ENCODE measurements around the gene SH3TC1. TPM values are rescaled to one million over a fixed set of nuclear protein-coding genes. Genes with fewer than 3 reads are reported as not detected.

Gene SH3TC1
- total and polyA plus RNA-seq, 4 donors, result 5.5 to 8.6 (median 8.3) TPM

DNA sequence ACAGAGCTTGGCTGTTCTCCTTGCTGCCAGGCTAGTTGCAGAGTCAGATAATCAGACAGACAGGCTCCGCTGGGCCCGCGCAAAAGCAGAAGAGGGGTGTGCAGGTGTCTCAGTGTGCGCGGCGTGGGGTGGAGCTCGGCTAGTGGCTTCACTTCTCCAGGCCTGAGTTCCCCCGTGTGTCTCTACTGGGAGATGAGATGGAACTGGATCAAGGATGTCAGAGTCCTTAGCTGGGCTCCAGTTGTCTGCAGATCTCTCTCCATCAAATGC lies 91.5 kb downstream of the SH3TC1 start:
- 91% methylated on average over 8 of the region's 8 CpGs for WGBS (ENCODE audit: insufficient coverage)
- DNase-seq (ENCODE audit: low read depth in 4 of 6, low spot score in 6 of 6), result no peak
- Histone ChIP-seq H3K27me3 (ENCODE audit: control insufficient read depth, insufficient read depth, low read length) (no peaks in the 10 kb centered on the region), H3K27ac (ENCODE audit: low read depth, low read length) (no peak overlapping the region), H3K4me3 (ENCODE audit: low read depth, low read length) (no peak overlapping the region), H3K9me3 (ENCODE audit: control insufficient read depth, insufficient read depth, low read length) (no peaks in the 10 kb centered on the region), H3K4me1 (ENCODE audit: control insufficient read depth, insufficient read depth, low read length) (no peaks in the 10 kb centered on the region), H3K36me3 (ENCODE audit: control insufficient read depth, insufficient read depth, low read length) (no peaks in the 10 kb centered on the region)

Other genes with a start within 250 kb of the SH3TC1 start
- gene ABLIM2, start 40.5 kb upstream of the SH3TC1 start, total RNA-seq, result 10 to 100 TPM; 12.2 to 33.3 TPM
- gene ABLIM2, start 40.5 kb upstream of the SH3TC1 start, polyA plus RNA-seq (ENCODE audit: insufficient read length in 2 of 2), result 10 to 100 TPM; 52.9 to 60.4 TPM
- 10 to 100 TPM in 1 of 2 donors, 1 to 10 TPM in 1; 8.7 to 23.4 TPM for gene HTRA3, start 70.5 kb downstream of the SH3TC1 start, total RNA-seq
- 10 to 100 TPM in 1 of 2 donors, 1 to 10 TPM in 1; 9.0 to 12.2 TPM for gene HTRA3, start 70.5 kb downstream of the SH3TC1 start, polyA plus RNA-seq (ENCODE audit: insufficient read length in 2 of 2)
- gene ACOX3, start 241.4 kb downstream of the SH3TC1 start, total RNA-seq, result 10 to 100 TPM; 25.1 to 28.7 TPM
- gene ACOX3, start 241.4 kb downstream of the SH3TC1 start, polyA plus RNA-seq (ENCODE audit: insufficient read length in 2 of 2), result 10 to 100 TPM; 21.2 to 22.1 TPM
- 10 to 100 TPM; 14.1 to 23.1 TPM for gene TRMT44, start 241.5 kb downstream of the SH3TC1 start, total RNA-seq
- gene TRMT44, start 241.5 kb downstream of the SH3TC1 start, polyA plus RNA-seq (ENCODE audit: insufficient read length in 2 of 2), result 10 to 100 TPM; 13.9 to 17.0 TPM

Data from spinal cord (tissue), 10 donors.